Activated gamma-delta T cell treated with anti-CD3 and anti-CD28 coated beads, Interleukin-2, amount 50 U/mL, for 16 hours (primary cell): Measurements from ENCODE around the gene PGBD2.
"Not testable (repeated sequence)": the region's sequence is repeated elsewhere in the genome, so short reads cannot be mapped to it uniquely, and the experiment has no call there.

Experiments
- DNase-seq: peaks from one replicate; pipeline ENCODE4 v3.0.0-alpha.2; 2020; ENCODE audit warnings: low read depth

Gene PGBD2

GRCh38 chr1:248927283-248927682 lies 21.2 kb downstream of the PGBD2 start:
- not testable (repeated sequence) for DNase-seq

GRCh38 chr1:248928122-248928521 lies 22.1 kb downstream of the PGBD2 start:
- not testable (repeated sequence) for DNase-seq

GRCh38 chr1:248930037-248930436 lies 24.0 kb downstream of the PGBD2 start:
- not testable (repeated sequence) for DNase-seq

GRCh38 chr1:248938173-248938809 lies 32.3 kb downstream of the PGBD2 start:
- not testable (repeated sequence) for DNase-seq

- not testable (repeated sequence) for DNase-seq
Observed at GRCh38 chr1:248944134-248944999, 38.3 kb downstream of the PGBD2 start.

- DNase-seq, result not testable (repeated sequence)
Observed at GRCh38 chr1:248945000-248945423, 39.0 kb downstream of the PGBD2 start.

- not testable (repeated sequence) for DNase-seq
Observed at GRCh38 chr1:248945453-248945852, 39.4 kb downstream of the PGBD2 start.

GRCh38 chr1:248945856-248946416 lies 39.9 kb downstream of the PGBD2 start:
- DNase-seq, result not testable (repeated sequence)
